ENCODE results near the gene LPP. TPM values are rescaled to one million over a fixed set of nuclear protein-coding genes. Genes with fewer than 3 reads are reported as not detected.

LPP gene
- total RNA-seq, 4 donors from 2014 or later: 183 to 293 (median 242) TPM

- H3K36me3 ChIP-seq: no peaks in the 10 kb centered on the region
- TF ChIP-seq CTCF (IDR thresholded peaks at IDR 0.05) (no peak), EP300 (IDR thresholded peaks at IDR 0.05) (no peak)
- no peak overlapping the region for H3K4me3 ChIP-seq
- no peaks in the 10 kb centered on the region for H3K9me3 ChIP-seq
- H3K27ac ChIP-seq: no peak overlapping the region
- H3K27me3 ChIP-seq: no peaks in the 10 kb centered on the region
- WGBS, 2 donors: 80 to 89% methylated on average over 3 of the region's 3 CpGs
- no peak for DNase-seq (ENCODE audit: low spot score in 2 of 2)
- peaks cover 0 to 22% (median 3%) of the 10 kb centered on the region in 4 donors for H3K4me1 ChIP-seq
These were observed 502.4 kb downstream of the LPP start for GRCh38 chr3:188656196-188656982.

- no peaks in the 10 kb centered on the region for H3K36me3 ChIP-seq
- H3K4me1 ChIP-seq: peaks cover 0 to 22% (median 3%) of the 10 kb centered on the region in 4 donors
- no peak for TF ChIP-seq EP300 (IDR thresholded peaks at IDR 0.05)
- TF ChIP-seq CTCF (IDR thresholded peaks at IDR 0.05): no peak
- no peak for TF ChIP-seq POLR2A (IDR thresholded peaks at IDR 0.05)
- H3K4me3 ChIP-seq: no peak overlapping the region
- DNase-seq (ENCODE audit: low spot score in 2 of 2): no peak
- no peaks in the 10 kb centered on the region for H3K27me3 ChIP-seq
- no peak overlapping the region for H3K27ac ChIP-seq
- H3K9me3 ChIP-seq: no peaks in the 10 kb centered on the region
- 57% methylated on average over 1 of the region's 1 CpG for WGBS, 2 donors
These were observed 504.6 kb downstream of the LPP start for GRCh38 chr3:188658606-188659005.

- no peaks in the 10 kb centered on the region for H3K9me3 ChIP-seq
- WGBS, 2 donors: 73 to 81% methylated on average over 5 of the region's 5 CpGs
- TF ChIP-seq POLR2A (IDR thresholded peaks at IDR 0.05) (no peak), EP300 (IDR thresholded peaks at IDR 0.05) (no peak), CTCF (IDR thresholded peaks at IDR 0.05) (no peak)
- H3K4me1 ChIP-seq: peaks cover 0 to 22% (median 3%) of the 10 kb centered on the region in 4 donors
- H3K27me3 ChIP-seq: no peaks in the 10 kb centered on the region
- no peak for DNase-seq (ENCODE audit: low spot score in 2 of 2)
- no peak overlapping the region for H3K27ac ChIP-seq
- no peak overlapping the region for H3K4me3 ChIP-seq
- no peaks in the 10 kb centered on the region for H3K36me3 ChIP-seq
These were observed 505.6 kb downstream of the LPP start for GRCh38 chr3:188659449-188660090.

- Histone ChIP-seq H3K4me3 (no peak overlapping the region), H3K27me3 (no peaks in the 10 kb centered on the region), H3K36me3 (no peaks in the 10 kb centered on the region), H3K27ac (no peak overlapping the region), H3K4me1 (peaks cover 0 to 22% (median 3%) of the 10 kb centered on the region in 4 donors), H3K9me3 (no peaks in the 10 kb centered on the region)
- 91 to 97% methylated on average over 1 of the region's 1 CpG for WGBS, 2 donors
- TF ChIP-seq EP300 (IDR thresholded peaks at IDR 0.05) (no peak), CTCF (IDR thresholded peaks at IDR 0.05) (no peak), POLR2A (IDR thresholded peaks at IDR 0.05) (no peak)
- DNase-seq (ENCODE audit: low spot score in 2 of 2): no peak
These were observed 506.5 kb downstream of the LPP start for GRCh38 chr3:188660415-188660814.

- TF ChIP-seq POLR2A (IDR thresholded peaks at IDR 0.05): no peak
- no peak for TF ChIP-seq CTCF (IDR thresholded peaks at IDR 0.05)
- H3K4me1 ChIP-seq: peaks cover 0 to 16% (median 3%) of the 10 kb centered on the region in 4 donors
- no peak for DNase-seq (ENCODE audit: low spot score in 2 of 2)
These were observed 507.8 kb downstream of the LPP start for GRCh38 chr3:188661806-188662205.

More at GRCh38 chr3:188661806-188662205, 507.8 kb downstream of the LPP start:
- H3K27me3 ChIP-seq: no peaks in the 10 kb centered on the region
- H3K36me3 ChIP-seq: no peaks in the 10 kb centered on the region
- H3K4me3 ChIP-seq: no peak overlapping the region
- 73 to 90% methylated on average over 2 of the region's 2 CpGs for WGBS, 2 donors
- H3K9me3 ChIP-seq: no peaks in the 10 kb centered on the region
- no peak overlapping the region for H3K27ac ChIP-seq

All from tibial nerve (tissue), 4 donors.